Measurements from ENCODE around the gene LRRN2. TPM values are rescaled to one million over a fixed set of nuclear protein-coding genes. Genes with fewer than 3 reads are reported as not detected.
A peak's percentile ranks its signal among the peaks of the same experiment; 100 is the strongest.

Gene LRRN2
- total RNA-seq, 2 experiments from 2014 or later = not detected

DNA sequence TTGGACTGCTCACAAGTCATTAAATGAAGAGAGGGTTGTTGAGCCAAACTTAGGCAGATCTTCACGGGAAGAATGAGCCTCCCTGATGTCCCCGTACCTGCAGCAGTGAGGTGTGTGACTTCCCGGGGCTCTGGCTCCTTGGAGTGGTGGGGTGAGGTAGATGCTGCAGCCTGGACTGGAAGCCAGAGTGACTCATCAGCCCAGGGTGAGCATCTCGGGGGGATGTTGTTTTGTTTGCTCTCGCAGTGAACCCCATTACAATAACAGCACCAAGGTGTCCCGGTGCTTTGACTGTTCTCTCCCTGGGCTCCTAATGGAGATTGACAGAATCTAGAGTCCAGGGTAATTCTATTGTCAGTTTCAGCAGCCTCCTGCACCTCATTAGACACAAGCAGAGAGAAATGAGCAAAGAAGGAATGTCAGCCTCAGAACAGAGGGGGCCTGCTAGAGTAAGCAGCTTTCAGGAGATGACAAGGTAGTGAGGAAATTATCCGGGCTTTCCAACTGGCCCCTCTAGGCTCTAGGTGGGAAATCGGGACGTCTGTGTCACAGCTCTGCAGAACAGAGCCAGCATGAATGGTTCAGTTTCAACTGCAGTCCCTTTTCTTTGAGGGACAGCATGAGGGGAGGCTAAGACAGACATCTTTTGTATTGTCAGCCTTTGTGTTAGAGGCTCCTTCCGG lies 36.0 kb upstream of the LRRN2 start:
- no peaks in the 10 kb centered on the region for H3K27me3 Mint-ChIP-seq
- H3K36me3 Mint-ChIP-seq = no peaks in the 10 kb centered on the region
- DNase-seq = no peak
- H3K27ac Mint-ChIP-seq = no peak overlapping the region
- H3K4me1 Mint-ChIP-seq = no peaks in the 10 kb centered on the region
- no peaks in the 10 kb centered on the region for H3K9me3 Mint-ChIP-seq
- H3K4me3 Mint-ChIP-seq = no peak overlapping the region

DNA sequence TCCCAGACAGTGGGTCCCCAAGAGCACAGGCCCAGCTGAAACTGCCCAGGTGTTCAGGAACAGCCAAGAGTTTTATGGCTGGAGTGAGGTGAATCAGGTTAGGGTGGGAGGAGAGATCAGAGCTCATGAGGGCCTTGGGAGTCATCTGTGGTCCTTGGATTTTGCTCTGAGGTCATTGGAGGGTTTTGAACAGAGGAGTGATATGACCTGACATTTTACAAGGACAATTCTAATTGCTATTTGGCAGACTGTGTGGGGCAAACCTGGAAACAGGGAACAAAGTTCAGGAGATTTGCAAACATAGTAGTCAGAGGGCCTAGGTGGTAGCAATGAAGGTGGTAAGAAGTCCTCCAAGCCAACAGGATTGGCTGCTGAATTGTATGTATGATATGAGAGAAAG lies 31.1 kb upstream of the LRRN2 start:
- Mint-ChIP-seq H3K4me3 (no peak overlapping the region), H3K4me1 (no peaks in the 10 kb centered on the region), H3K27ac (no peak overlapping the region), H3K9me3 (no peaks in the 10 kb centered on the region), H3K27me3 (peaks cover 9% of the 10 kb centered on the region), H3K36me3 (no peaks in the 10 kb centered on the region)
- DNase-seq = no peak

DNA sequence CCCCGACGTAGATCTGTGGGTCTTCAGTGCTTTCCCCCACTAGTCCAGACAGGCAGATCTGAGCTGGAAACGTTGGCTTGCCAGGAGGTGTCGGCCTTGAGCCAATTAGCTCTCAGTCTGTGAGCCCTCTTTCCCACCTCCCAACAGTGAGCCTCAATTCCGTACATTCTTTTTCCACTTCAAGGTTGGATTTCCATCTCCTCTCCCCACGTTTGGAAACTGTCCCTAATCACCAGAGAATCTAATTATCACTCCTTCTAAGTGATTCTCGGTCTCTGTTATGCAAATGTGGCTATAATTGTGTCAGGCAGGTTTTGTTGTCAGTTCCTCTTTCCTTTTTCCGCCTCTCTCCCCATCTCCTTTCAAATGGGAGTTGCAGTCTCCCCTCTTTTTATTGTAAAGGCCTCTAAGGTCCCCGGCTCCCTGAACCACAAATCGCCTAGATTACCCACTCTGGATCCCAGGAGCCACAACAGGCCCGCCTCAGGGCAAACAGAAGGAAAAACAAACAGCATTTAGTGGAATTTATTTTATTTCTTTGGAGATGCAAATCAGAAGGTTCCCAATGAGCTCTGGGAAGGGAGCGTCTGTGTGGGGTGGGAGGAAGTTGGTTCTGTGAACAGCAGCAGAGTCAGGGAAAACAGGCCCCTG lies 29.4 kb upstream of the LRRN2 start:
- no peaks in the 10 kb centered on the region for H3K9me3 Mint-ChIP-seq
- no peak overlapping the region for H3K4me3 Mint-ChIP-seq
- H3K36me3 Mint-ChIP-seq = no peaks in the 10 kb centered on the region
- H3K4me1 Mint-ChIP-seq = no peaks in the 10 kb centered on the region
- H3K27ac Mint-ChIP-seq = no peak overlapping the region
- peaks cover 9% of the 10 kb centered on the region for H3K27me3 Mint-ChIP-seq
- DNase-seq = no peak

DNA sequence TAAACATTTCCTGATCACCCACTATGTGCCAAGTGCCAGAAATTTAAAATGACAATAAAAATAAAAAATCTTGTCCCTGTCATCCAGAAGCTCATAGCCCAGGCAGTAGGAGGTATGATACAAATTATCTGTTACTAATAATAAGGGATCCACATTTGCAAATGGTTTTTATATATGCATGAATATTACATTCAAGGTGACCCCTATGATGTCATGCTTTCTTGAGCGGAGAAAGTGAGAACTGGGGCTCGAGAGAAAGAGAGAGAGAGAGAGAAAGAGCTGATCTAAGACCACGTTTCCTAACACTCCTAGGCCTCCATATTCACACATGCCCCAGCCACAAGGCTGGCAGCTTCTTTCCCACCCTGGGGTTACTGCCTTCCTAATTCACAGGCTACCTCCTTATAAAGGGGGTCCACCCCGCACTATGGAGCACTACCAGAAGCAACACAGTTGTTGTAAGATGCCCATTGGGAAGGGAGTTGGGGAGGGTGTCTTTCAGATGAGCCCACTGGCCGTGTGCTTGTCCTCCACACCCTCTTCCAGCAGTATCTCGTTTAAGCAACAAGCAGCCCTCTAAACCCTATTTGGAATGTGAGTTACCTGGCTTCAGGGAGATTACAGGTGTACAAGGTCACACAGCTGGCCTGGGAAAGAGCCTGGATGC lies 28.8 kb upstream of the LRRN2 start:
- Mint-ChIP-seq H3K27ac (no peak overlapping the region), H3K36me3 (no peaks in the 10 kb centered on the region), H3K4me1 (no peaks in the 10 kb centered on the region), H3K9me3 (no peaks in the 10 kb centered on the region), H3K27me3 (peaks cover 9% of the 10 kb centered on the region), H3K4me3 (no peak overlapping the region)
- DNase-seq = no peak

DNA sequence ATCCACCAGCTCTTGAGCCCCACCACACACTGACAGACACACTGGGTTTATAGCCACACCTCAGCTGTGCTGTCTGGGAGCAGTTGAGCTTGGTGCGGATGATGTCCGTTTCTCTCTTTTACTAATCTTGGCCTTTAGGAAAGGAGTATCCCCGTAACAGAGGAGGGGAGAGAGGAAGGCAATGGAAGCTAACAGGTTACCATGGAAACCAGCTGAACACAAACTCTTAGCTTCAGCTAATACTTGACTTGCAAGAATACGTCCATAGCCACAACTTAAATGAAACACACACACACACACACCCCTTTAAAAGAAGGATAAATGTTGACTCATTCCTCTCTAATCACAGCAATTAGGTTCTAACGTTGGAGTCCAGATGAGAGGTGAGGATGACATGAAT lies 28.0 kb upstream of the LRRN2 start:
- no peaks in the 10 kb centered on the region for H3K9me3 Mint-ChIP-seq
- no peak for DNase-seq
- peaks cover 9% of the 10 kb centered on the region for H3K27me3 Mint-ChIP-seq
- H3K36me3 Mint-ChIP-seq = no peaks in the 10 kb centered on the region
- no peak overlapping the region for H3K4me3 Mint-ChIP-seq
- no peak overlapping the region for H3K27ac Mint-ChIP-seq
- H3K4me1 Mint-ChIP-seq = peaks cover under 1% of the 10 kb centered on the region

DNA sequence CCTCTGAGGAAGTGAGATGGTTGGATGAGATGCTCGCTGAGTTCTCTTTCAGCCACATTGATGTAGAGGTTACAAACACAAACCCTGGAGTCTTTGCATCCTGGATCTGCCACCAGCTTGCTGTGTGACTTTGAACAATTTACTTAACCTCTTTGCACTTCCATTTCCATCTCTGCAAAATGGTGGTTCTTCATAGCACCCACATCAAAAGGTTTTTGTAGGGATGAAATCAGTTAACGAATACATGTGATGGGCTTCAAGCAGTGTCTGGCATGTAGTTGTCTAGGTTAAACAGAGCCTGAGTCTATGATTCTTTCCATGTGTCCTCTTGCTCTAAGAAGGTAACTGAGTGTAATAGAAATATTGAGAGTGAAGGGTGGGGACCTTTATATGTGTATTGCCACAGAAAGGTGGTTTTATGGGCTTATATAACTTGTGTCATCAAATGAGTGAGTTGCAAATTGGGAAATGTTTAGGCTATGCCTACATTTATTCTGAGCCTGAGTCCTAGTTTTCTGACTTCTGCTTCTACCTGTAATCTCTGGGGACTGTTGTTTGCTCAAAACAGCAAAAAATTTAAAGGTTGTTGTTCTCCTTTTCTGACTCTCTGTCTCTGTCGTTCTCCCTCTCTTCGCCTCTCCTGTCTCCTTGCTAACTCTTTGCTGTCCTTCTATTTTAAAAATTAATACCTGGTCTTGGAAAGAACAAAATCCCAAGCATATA lies 27.3 kb upstream of the LRRN2 start:
- Mint-ChIP-seq H3K4me3 (no peak overlapping the region), H3K27ac (no peak overlapping the region), H3K27me3 (peaks cover 9% of the 10 kb centered on the region)

DNA sequence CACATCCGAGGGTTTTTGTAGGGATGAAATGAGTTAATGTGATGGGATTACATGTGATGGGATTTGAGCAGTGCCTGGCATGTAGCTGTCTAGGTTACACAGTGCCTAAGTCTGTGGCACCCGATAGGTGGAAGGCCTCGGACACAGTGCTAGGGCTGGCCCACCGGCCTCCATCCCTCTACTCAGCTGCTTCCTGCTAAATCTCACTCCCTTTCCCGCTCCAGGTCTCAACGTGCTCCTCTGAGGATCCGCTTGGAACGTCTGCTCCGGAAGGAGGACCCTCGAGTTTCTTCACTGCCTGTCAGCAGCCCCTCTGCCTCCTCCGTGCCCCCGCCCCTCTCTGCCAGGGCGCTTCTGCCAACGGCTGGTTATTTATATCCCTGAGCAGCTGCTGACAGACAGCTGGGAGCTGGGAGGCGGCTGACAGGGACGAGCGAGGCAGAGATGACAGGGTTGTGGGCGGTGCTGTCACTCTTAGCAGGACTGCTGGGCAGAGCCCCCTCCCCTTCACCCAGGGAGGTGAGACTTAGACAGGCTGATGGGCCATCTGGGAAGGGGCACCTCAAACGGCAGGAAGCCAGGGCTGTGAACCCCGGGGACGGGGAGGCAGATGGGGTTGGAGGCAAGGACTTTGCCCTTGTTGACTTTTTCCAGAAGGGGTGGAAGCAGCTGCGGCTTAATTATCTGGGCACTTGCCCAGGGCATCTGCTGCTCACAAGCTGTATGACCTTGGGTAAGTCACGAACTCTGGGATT lies 26.6 kb upstream of the LRRN2 start:
- peaks cover 9% of the 10 kb centered on the region for H3K27me3 Mint-ChIP-seq
- H3K4me3 Mint-ChIP-seq = no peak overlapping the region
- DNase-seq = no peak
- H3K4me1 Mint-ChIP-seq = peaks cover 9% of the 10 kb centered on the region
- no peak overlapping the region for H3K27ac Mint-ChIP-seq
- no peaks in the 10 kb centered on the region for H3K9me3 Mint-ChIP-seq
- no peaks in the 10 kb centered on the region for H3K36me3 Mint-ChIP-seq

More for the DNA sequence above, 27.3 kb upstream of the LRRN2 start:
- H3K4me1 Mint-ChIP-seq = peaks cover 4% of the 10 kb centered on the region
- no peak for DNase-seq
- H3K9me3 Mint-ChIP-seq = no peaks in the 10 kb centered on the region
- no peaks in the 10 kb centered on the region for H3K36me3 Mint-ChIP-seq

DNA sequence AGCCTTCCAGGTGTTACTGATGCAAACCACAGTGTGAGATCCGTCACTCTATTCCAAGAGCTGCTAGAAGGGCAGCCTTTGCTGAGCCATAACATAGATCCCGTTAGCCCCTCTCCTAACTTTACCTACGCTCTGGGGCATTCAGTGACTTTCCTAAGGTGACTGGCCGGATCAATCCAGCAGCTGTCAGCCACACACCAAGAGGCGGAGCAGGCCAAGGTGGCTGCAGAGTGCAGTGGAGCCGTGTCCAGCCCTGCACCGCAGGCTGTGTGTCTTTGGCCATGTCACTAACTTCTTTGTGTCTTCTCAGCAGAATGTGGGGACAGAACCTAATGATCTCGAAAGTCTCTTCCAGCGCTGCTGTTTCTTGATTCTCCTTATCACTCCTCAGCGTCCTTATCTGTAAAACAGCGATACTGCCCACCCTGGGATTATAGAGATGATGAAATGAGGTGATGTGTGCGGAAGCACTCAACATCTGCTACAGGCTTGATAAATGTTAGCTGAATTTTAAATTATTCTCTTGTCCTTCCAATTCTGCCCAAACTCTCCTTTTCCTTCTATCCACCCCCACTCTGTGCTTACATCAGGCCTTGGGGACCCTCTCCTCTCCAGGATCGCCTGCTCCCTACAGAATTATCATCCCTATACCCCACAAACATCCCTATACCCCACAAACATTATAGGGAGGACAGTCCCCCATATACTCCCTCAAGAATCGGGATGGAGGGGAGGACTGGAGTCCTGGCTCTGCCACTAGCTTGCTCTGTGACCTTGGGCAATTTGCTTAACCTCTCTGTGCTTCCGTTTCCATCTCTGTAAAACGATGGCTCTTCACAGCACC lies 25.8 kb upstream of the LRRN2 start:
- Mint-ChIP-seq H3K9me3 (no peaks in the 10 kb centered on the region), H3K27ac (no peak overlapping the region), H3K4me1 (peaks cover 17% of the 10 kb centered on the region), H3K36me3 (no peaks in the 10 kb centered on the region), H3K27me3 (peaks cover 9% of the 10 kb centered on the region), H3K4me3 (no peak overlapping the region)
- DNase-seq = no peak

DNA sequence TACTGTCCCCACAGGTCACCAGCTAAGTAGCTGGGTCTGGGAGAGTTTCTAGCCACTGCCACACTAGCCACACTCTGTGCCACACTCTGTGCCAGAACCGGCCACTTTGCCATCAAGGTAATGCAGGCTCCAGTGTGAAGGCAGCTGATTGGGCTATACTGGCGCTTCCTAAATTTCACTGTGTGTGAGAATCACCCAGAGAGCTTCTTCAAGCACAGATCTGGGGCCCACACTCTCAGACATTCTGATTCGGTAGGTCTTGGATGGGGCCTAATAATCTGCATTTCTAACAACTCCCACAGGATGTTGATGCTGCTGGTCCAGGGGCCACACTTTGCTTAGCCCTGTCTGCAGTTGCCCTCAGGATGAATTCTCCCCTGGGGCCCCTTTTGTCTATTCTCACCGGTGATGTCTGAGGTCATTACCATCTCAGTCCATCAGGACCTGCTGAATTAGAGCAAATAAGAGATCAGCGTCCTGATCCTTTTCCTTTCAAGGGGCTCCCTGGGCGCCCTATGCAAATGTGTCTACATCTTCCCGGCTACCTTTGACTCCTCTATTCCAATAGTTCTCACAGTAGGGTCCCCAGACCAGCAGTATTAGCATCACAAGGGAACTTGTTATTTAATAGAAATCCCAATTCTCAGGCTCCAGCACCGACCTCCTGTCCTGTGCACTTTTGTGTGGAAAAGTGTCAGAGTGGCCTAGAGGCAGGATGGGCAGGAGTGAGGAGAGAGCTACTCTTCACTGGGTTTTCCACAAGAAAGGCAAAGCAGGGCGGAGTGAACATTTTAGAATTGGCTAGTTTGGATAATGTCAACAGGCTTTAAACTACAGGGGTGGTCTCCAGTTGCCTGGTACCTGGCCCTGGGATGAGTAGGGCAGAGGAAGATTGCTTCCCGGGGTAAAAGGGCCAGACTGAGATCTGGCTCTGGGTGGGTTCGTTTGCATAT lies 24.7 kb upstream of the LRRN2 start:
- no peaks in the 10 kb centered on the region for H3K36me3 Mint-ChIP-seq

DNA sequence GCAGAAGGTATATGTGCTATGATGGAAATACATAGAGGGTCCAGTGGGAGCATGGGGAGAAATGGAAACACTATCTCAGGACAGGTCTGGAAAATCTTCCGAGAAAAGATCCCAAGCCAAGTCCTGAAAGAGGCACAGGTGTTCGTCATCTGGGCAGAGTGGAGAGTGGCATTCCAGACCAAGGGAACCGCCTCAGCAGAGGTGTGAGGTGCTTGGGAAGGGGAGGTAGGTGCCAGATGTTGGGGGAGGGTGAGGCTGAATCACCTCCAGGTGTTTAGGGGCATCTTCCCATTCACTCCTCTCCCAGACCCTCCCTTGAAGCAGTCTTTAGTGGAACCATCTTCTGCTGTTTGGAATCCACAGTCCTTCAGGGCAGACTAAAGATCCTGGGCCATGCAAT lies 23.5 kb upstream of the LRRN2 start:
- Mint-ChIP-seq H3K27ac (no peak overlapping the region), H3K27me3 (peaks cover 9% of the 10 kb centered on the region), H3K4me1 (peaks cover 23% of the 10 kb centered on the region), H3K9me3 (no peaks in the 10 kb centered on the region), H3K36me3 (no peaks in the 10 kb centered on the region), H3K4me3 (no peak overlapping the region)
- no peak for DNase-seq

More for the DNA sequence above, 24.7 kb upstream of the LRRN2 start:
- no peaks in the 10 kb centered on the region for H3K9me3 Mint-ChIP-seq
- peaks cover 23% of the 10 kb centered on the region for H3K4me1 Mint-ChIP-seq
- no peak for DNase-seq
- peaks cover 9% of the 10 kb centered on the region for H3K27me3 Mint-ChIP-seq
- no peak overlapping the region for H3K27ac Mint-ChIP-seq
- H3K4me3 Mint-ChIP-seq = no peak overlapping the region

DNA sequence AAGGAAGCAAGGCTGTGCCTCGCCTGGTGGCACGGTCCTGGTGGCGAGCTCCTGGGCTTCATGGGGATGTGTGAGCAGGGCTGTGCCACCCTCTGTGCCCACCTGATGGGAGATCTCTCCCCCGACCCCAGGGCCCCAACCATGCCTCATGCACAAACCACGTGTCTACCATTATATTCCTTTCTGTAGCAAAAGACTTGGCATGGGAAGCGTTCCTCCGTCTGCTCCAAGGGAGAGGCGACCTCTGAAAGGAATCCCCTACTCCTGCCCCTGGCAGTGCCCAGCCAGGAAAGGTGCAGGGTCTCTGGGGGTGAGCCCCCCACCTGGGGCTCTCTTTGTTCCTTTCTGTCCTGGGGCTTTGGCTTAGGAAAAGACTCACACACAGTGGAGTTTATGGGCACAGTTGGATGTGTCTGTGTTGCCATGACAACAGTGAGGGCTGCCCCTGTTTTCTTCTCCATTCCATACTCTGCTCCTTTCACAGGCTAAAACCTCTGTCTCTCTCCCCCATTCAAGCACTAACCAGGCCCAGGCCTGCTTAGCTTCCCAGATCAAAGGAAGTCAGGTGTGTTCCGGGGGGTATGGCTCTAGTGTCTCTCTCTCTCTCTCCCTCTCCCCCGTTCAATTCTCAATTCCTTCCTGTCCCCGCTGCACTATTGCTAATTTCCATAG lies 21.4 kb upstream of the LRRN2 start:
- peaks cover 23% of the 10 kb centered on the region for H3K4me1 Mint-ChIP-seq
- no peaks in the 10 kb centered on the region for H3K9me3 Mint-ChIP-seq
- no peak overlapping the region for H3K27ac Mint-ChIP-seq
- no peak overlapping the region for H3K4me3 Mint-ChIP-seq
- DNase-seq = no peak
- no peaks in the 10 kb centered on the region for H3K36me3 Mint-ChIP-seq
- no peaks in the 10 kb centered on the region for H3K27me3 Mint-ChIP-seq

DNA sequence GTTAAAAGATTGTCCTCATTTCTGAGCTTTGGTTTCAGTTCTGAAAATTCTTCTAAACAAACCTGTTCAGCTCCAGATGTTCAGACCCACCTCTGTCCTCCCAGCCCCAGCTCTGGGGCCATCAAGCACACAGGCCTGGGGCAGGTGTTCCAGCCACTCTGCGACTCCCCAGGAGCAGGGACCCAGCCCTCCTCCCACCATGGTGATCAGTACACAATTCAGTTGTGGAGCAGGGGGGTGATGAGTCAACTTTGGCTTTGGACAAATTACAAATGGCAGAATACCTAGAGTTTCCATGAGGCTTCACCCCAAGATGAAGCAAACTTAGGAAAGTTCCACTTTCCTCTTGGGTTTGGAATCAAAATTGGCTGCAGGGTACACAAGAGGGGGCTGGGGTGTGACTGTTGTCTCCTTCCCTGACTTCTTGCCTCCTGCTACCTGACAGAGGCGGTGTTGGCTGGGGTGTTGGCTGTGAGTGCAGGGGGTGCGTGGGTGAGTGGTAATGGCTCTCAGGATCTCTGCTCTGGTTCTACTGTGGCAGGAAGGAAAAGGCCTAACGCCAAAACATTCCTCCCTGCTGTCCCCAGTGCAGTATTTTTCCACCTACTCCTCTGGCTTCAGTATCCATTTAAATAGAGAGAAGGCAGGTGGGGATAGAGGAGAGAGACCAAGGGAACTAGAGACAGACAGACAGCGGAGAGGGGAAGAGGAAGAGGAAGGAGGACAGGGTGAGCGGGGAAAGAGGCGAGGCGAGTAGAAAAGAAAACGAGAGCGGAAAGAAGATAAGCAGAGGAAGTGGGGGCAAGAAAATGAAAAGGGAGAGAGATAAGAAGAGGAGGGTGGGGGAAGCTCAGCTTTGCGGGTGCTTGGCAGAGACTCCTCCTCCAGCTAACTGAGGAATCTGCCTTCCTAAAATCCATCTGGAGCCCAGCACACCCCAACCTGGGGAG lies 20.6 kb upstream of the LRRN2 start:
- Mint-ChIP-seq H3K27ac (peak overlapping the region; percentile 54), H3K4me3 (peak overlapping the region; percentile 32), H3K4me1 (peaks cover 23% of the 10 kb centered on the region)

More for the DNA sequence above, 20.6 kb upstream of the LRRN2 start:
- H3K36me3 Mint-ChIP-seq = no peaks in the 10 kb centered on the region
- no peak for DNase-seq
- no peaks in the 10 kb centered on the region for H3K9me3 Mint-ChIP-seq
- no peaks in the 10 kb centered on the region for H3K27me3 Mint-ChIP-seq

All from activated naive CD8-positive, alpha-beta T cell treated with anti-CD3 and anti-CD28 coated beads for 36 hours (primary cell).